Measurements from ENCODE around the gene SEMA4D.
"Not testable (repeated sequence)": the region's sequence is repeated elsewhere in the genome, so short reads cannot be mapped to it uniquely, and the experiment has no call there.

SEMA4D gene

GRCh38 chr9:89474939-89475338 lies 23.0 kb downstream of the SEMA4D start:
- in situ Hi-C loops (cut with HindIII; ENCODE audit: low pct_ligation_motif_present, low sequenced_read_pairs): no loop called here
- no peak overlapping the region for H3K27ac ChIP-seq

GRCh38 chr9:89473762-89474469 lies 24.0 kb downstream of the SEMA4D start:
- no peaks in the 10 kb centered on the region for H3K36me3 ChIP-seq (replicated peaks)
- H3K27ac ChIP-seq: no peak overlapping the region
- no peak for TF ChIP-seq CTCF (IDR thresholded peaks at IDR 0.05; ENCODE audit: low read depth, low read length, missing control alignments)
- no peak overlapping the region for H3K4me3 ChIP-seq (ENCODE audit: low read depth, low read length)
- H3K27me3 ChIP-seq (replicated peaks): no peaks in the 10 kb centered on the region
- DNase-seq: no peak
- in situ Hi-C loops (cut with HindIII; ENCODE audit: low pct_ligation_motif_present, low sequenced_read_pairs): no loop called here

More at GRCh38 chr9:89474939-89475338, 23.0 kb downstream of the SEMA4D start:
- H3K36me3 ChIP-seq (replicated peaks): no peaks in the 10 kb centered on the region
- H3K27me3 ChIP-seq (replicated peaks): no peaks in the 10 kb centered on the region
- DNase-seq: no peak
- TF ChIP-seq CTCF (IDR thresholded peaks at IDR 0.05; ENCODE audit: low read depth, low read length, missing control alignments): no peak
- H3K4me3 ChIP-seq (ENCODE audit: low read depth, low read length): no peak overlapping the region

- in situ Hi-C loops (cut with HindIII; ENCODE audit: low pct_ligation_motif_present, low sequenced_read_pairs); H3K36me3 ChIP-seq (replicated peaks); DNase-seq; H3K4me3 ChIP-seq (ENCODE audit: low read depth, low read length); H3K27ac ChIP-seq; H3K27me3 ChIP-seq (replicated peaks): not testable (repeated sequence)
Observed at GRCh38 chr9:89471796-89472320, 26.1 kb downstream of the SEMA4D start.

- DNase-seq: no peak
- no peaks in the 10 kb centered on the region for H3K27me3 ChIP-seq (replicated peaks)
- no peak overlapping the region for H3K4me3 ChIP-seq (ENCODE audit: low read depth, low read length)
- no peak overlapping the region for H3K27ac ChIP-seq
- TF ChIP-seq CTCF (IDR thresholded peaks at IDR 0.05; ENCODE audit: low read depth, low read length, missing control alignments): no peak
- H3K36me3 ChIP-seq (replicated peaks): no peaks in the 10 kb centered on the region
- in situ Hi-C loops (cut with HindIII; ENCODE audit: low pct_ligation_motif_present, low sequenced_read_pairs): no loop called here
Observed at GRCh38 chr9:89471390-89471789, 26.5 kb downstream of the SEMA4D start.

GRCh38 chr9:89470224-89470839 lies 27.6 kb downstream of the SEMA4D start:
- in situ Hi-C loops (cut with HindIII; ENCODE audit: low pct_ligation_motif_present, low sequenced_read_pairs): no loop called here
- no peak for TF ChIP-seq CTCF (IDR thresholded peaks at IDR 0.05; ENCODE audit: low read depth, low read length, missing control alignments)
- Histone ChIP-seq H3K27ac (no peak overlapping the region), H3K27me3 (replicated peaks) (no peaks in the 10 kb centered on the region), H3K36me3 (replicated peaks) (no peaks in the 10 kb centered on the region), H3K4me3 (ENCODE audit: low read depth, low read length) (no peak overlapping the region)
- DNase-seq: no peak

- no peak overlapping the region for H3K4me3 ChIP-seq (ENCODE audit: low read depth, low read length)
- H3K27me3 ChIP-seq (replicated peaks): no peaks in the 10 kb centered on the region
- in situ Hi-C loops (cut with HindIII; ENCODE audit: low pct_ligation_motif_present, low sequenced_read_pairs): no loop called here
- no peaks in the 10 kb centered on the region for H3K36me3 ChIP-seq (replicated peaks)
- no peak for TF ChIP-seq CTCF (IDR thresholded peaks at IDR 0.05; ENCODE audit: low read depth, low read length, missing control alignments)
- DNase-seq: no peak
- H3K27ac ChIP-seq: no peak overlapping the region
Observed at GRCh38 chr9:89469003-89469402, 28.9 kb downstream of the SEMA4D start.

Data from brain microvascular endothelial cell (primary cell).